GM19099 (cell line): ENCODE measurements around the gene MOV10.

Source experiments
- POLR2A ChIP-seq: IDR thresholded peaks from 3 replicates; pipeline ENCODE4 v1.6.1; 2011; ENCODE audit warnings: low read depth; ENCODE audit not compliant: insufficient read length; ENCODE audit errors: extremely low read depth

The MOV10 gene

GRCh38 chr1:112714313-112715263 is 40.1 kb downstream of the MOV10 start:
- TF ChIP-seq POLR2A = no peak

DNA sequence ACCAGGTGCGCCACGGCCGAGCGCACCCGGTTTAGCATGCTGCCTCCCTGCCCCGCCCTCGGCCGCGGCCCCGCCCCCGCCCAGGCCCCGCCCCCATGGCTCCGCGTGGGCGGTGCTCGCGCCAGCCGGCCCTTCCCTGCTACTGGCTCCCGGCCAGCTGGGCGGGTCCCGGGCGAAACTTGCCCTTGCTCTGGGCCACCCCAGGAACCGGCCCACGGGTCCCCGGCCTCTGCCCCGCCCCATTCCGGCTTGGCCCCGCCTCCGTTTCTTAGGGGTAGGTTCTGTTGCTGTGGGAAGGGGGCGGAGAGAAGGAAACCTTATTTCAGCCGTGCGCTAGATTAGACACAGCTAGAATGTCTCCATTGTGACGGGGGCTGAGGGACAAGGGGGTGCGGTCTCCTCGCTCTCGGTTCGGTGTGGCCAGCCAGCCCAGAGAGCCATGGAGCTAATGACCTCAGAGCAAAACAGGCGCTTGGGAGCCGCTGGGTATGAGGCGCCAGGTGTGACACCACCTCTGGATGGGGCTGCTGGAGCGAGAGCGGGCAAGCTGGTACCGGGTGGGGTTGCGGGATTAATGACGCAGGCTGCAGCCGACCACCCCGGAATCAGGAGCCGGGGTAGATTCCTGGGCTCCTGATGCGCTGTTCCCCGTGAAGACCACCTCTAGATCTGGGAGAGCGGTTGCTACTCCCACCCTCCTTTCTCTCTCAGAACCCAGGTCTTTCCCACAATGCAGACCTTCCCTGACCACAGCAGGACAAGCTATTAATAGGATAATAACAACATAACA is 41.0 kb downstream of the MOV10 start, which contains the start of gene PPM1J:
PPM1J (minus strand) TSS at position 69 of the 790 bp plus-strand sequence; CDS start at position 38, 31 bp downstream.
- TF ChIP-seq POLR2A = no peak

DNA sequence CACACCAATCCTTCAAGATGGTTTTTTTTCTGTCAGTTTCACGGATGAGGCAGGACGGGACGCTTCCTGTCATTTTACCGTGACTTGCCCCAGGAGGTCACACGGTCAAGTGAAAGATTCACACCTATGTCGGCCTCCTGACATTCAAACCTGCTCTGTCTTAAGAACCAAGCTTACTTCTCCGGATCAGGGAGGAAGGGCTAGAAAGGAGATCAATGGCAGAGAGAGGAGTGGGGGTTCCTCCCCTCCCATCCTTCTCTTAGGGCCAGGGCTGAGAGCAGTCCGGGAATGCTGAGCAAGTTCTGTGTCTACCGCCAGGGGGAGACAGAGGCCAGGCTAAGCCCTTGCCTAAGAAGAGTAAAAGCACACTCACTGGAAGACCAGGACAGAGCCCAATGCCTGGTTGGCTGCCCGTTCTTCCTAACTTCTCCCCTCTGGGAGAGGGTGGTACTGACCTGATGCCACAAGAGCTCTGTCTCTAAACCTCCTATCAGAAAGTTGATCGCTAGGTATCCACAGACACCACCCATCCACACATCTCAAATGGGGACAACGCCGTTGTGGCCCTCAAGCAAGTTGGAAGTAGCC is 41.8 kb downstream of the MOV10 start:
- no peak for TF ChIP-seq POLR2A

- TF ChIP-seq POLR2A = no peak
These were observed 42.9 kb downstream of the MOV10 start for GRCh38 chr1:112717263-112717873.

GRCh38 chr1:112718691-112719418 is 44.4 kb downstream of the MOV10 start:
- TF ChIP-seq POLR2A = no peak

DNA sequence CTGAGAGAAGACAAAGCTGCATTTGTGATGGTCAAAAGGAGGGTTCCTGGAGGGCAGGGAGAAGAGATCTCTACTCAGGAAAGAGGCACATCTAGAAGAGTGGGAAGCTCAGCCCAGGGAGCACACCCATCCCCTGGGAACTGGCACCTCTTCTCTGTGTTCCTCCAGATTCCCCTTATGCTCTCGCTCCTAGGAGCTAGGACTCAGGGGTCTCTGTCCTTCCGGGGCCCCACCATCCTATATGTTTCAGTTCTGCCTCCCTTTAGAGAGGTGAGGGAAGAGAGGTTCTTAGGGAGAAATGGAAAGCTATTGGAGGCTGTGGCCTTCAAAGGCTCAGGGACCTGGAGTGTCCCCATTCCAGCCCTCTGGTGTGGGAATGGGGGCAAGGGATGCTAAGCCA is 45.2 kb downstream of the MOV10 start:
- TF ChIP-seq POLR2A = no peak

DNA sequence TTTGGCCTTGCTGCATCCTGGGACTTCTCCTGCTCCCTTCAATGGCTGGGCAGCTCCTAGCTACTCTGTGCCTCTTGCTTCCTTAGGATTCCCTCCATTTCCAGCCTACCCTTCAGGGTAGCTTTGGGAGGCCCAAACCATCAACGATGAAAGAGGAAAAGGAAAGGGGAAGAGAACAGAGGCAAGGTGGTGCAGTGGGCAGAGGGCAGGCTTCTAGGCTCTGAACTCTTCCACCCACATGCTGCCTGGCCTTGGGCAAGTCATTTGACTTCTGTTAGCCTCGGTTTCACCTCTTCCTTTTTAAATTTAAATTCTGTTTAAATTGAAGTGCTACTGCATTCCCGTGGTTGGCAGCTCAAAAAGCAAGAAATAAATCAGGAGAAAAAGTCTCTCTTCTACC is 46.3 kb downstream of the MOV10 start:
- TF ChIP-seq POLR2A = no peak

DNA sequence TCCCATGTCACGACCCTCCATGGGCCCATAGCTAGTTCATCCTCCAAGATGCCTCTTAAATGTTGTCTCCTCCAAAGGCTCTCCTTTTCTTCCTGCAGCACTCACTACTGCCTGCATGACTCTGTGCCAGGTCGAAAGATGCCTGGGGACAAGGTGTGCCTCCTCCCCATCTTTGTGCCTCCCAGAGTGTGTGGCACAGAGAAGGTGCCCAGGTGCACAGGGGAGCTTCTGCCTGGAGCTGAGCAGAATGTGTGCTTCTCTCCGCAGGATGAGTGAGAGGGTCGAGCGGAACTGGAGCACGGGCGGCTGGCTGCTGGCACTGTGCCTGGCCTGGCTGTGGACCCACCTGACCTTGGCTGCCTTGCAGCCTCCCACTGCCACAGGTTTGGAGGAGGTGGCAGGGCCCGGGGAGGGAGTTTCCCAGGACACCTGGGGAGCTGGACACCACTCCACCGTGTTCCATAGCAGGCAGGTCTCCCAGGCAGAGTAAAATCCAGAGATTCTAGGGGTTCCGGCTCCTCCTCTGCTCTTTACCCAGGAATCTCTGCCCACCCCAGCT is 47.6 kb downstream of the MOV10 start:
- no peak for TF ChIP-seq POLR2A

GRCh38 chr1:112722601-112723510 is 48.4 kb downstream of the MOV10 start:
- no peak for TF ChIP-seq POLR2A

DNA sequence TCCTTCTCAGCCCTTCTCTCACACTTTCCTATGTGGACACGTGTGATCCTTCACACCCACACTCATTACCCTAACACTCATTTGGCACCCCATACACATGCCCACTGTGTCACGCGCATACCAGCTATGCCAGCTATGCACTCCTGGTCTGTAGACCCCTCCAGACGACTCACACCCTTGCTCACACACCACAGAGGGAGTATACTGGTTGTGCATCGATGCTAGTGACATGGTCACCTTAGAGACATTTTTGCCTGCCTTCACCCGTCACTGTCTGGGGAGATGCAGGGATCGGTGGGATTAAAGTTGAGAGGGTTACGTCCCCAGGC is 49.0 kb downstream of the MOV10 start:
- no peak for TF ChIP-seq POLR2A

- no peak for TF ChIP-seq POLR2A
These were observed 53.3 kb downstream of the MOV10 start for GRCh38 chr1:112727716-112728115.

DNA sequence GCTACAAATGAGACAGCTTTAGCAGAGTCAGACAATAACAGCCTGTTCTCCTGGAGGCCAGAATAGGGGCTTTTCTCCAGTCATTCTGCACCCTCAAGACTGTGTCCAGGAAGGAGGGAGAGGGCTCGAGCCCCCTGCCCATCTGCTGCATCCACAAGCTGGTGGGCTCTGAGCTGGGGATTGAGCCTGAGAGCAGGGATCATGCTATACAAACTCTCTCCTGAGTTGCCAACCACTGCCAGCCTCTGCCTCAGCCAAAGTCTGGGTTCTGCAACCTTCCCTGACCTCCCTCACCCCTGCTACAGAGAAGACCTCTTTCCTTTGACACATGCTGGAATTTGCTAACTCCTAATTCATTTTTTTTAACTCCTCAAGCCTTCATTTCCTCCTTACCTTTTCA is 55.5 kb downstream of the MOV10 start:
- no peak for TF ChIP-seq POLR2A

- TF ChIP-seq POLR2A = no peak
These were observed 57.0 kb downstream of the MOV10 start for GRCh38 chr1:112731451-112731850.
